Body of pancreas (tissue), 4 donors: ENCODE measurements around the gene DFFB. TPM values are rescaled to one million over a fixed set of nuclear protein-coding genes. Genes with fewer than 3 reads are reported as not detected.

Experiments
- ATAC-seq: fragments of 150-250 bp; one replicate; pipeline ENCODE4 v1.9.1; 2016
- DNase-seq, 4 donors: peaks; one replicate each; pipeline ENCODE4 v3.0.0-alpha.2; 2019
- H3K27ac ChIP-seq, 4 donors: fragments of 200-600 bp; sonication (generic); 1 replicate in 3 of 4; 2 replicates in 1 of 4; pipeline versions ENCODE4 v1.5.1 to v1.6.1; 2016 to 2019; ENCODE audit warnings: mild to moderate bottlenecking in 1 of 4, mixed read lengths in 1 of 4, moderate library complexity in 1 of 4
- H3K27me3 ChIP-seq, 2 donors: fragments of 200-600 bp; sonication (generic); one replicate each; pipeline ENCODE4 v1.6.0; 2016; ENCODE audit warnings: mild to moderate bottlenecking in 1 of 2
- H3K36me3 ChIP-seq, 2 donors: fragments of 200-600 bp; sonication (generic); replicated peaks in 1 of 2; 2 replicates each; pipeline ENCODE4 v1.5.1; 2016; ENCODE audit warnings: low read depth in 2 of 2; ENCODE audit not compliant: insufficient read depth in 1 of 2
- H3K4me1 ChIP-seq: fragments of 200-600 bp; sonication (generic); one replicate; pipeline ENCODE4 v1.6.0; 2016
- H3K4me3 ChIP-seq, 2 donors: fragments of 200-600 bp; sonication (generic); 1 replicate in 1 of 2; 2 replicates in 1 of 2; pipeline ENCODE4 v1.5.1; 2016 to 2019
- H3K9me3 ChIP-seq, 3 donors: fragments of 200-600 bp; sonication (generic); 1 replicate in 2 of 3; 2 replicates in 1 of 3; pipeline ENCODE4 v1.5.1; 2016
- POLR2A ChIP-seq, 3 donors: fragments of 450-650 bp; IDR thresholded peaks; one replicate each; pipeline ENCODE4 v1.6.1; 2016; ENCODE audit warnings: antibody characterized with exemption in 3 of 3, mild to moderate bottlenecking in 2 of 3
- WGBS, 2 donors: methylation state at CpG; one replicate each; pipeline ENCODE4 v1.1.5; 2017; 5-methylcytosine and 5-hydroxymethylcytosine counted together
- intact Hi-C: fragments of 100-400 bp; cut with DNase I; formaldehyde crosslinking; loops from one replicate; pipeline ENCODE4 v1.15.1; 2023
- total RNA-seq, 2 donors: library from RNA; depleted of rRNA; stranded (reverse); fragments of >200 nt; gene quantifications; one replicate each; pipeline ENCODE4 v1.1.0, GENCODE V29; 2016
- TF ChIP-seq, protein P1 (sequence below), 7 experiments: fragments of 450-650 bp in 4 of 7; fragments of 200-600 bp in 3 of 7; sonication (generic) in 3 of 7; IDR thresholded peaks; one replicate each; pipeline ENCODE4 v1.5.1; 2016 to 2019; ENCODE audit warnings: antibody characterized with exemption in 7 of 7

The DFFB gene
- total RNA-seq, 2 donors from 2014 or later = 6.5 to 13.5 TPM

DNA sequence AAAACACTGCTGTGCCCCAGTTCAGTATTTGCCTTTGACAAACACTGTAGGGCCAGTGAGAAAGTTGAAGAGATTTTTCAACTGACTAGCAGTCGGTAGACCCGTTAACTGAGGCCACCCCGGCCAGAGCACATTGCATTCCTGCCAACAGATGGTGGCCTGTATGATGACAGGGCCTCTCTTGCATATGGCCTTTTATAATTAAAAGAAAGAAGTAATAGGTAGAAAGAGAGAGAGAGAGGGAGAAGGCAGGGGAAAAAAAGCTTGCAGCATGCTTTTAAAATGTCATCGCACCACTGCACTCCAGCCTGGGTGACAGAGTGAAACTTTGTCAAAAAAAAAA, 47.5 kb downstream of the DFFB start:
- TF ChIP-seq, protein P1, sequence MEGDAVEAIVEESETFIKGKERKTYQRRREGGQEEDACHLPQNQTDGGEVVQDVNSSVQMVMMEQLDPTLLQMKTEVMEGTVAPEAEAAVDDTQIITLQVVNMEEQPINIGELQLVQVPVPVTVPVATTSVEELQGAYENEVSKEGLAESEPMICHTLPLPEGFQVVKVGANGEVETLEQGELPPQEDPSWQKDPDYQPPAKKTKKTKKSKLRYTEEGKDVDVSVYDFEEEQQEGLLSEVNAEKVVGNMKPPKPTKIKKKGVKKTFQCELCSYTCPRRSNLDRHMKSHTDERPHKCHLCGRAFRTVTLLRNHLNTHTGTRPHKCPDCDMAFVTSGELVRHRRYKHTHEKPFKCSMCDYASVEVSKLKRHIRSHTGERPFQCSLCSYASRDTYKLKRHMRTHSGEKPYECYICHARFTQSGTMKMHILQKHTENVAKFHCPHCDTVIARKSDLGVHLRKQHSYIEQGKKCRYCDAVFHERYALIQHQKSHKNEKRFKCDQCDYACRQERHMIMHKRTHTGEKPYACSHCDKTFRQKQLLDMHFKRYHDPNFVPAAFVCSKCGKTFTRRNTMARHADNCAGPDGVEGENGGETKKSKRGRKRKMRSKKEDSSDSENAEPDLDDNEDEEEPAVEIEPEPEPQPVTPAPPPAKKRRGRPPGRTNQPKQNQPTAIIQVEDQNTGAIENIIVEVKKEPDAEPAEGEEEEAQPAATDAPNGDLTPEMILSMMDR (IDR thresholded peaks at IDR 0.05) = no peak
- TF ChIP-seq POLR2A (IDR thresholded peaks at IDR 0.05) = no peak
- peaks cover 7% of the 10 kb centered on the region for H3K4me1 ChIP-seq
- no peaks in the 10 kb centered on the region for H3K36me3 ChIP-seq
- DNase-seq (peak in 1 of 4 donors; percentile 4), ATAC-seq (no peak)
- H3K4me3 ChIP-seq = no peak overlapping the region
- H3K9me3 ChIP-seq = no peaks in the 10 kb centered on the region
- no peaks in the 10 kb centered on the region for H3K27me3 ChIP-seq
- WGBS, 2 donors = 83 to 84% methylated on average over 4 of the region's 4 CpGs
- no peak overlapping the region for H3K27ac ChIP-seq
- intact Hi-C loops = no loop called here

DNA sequence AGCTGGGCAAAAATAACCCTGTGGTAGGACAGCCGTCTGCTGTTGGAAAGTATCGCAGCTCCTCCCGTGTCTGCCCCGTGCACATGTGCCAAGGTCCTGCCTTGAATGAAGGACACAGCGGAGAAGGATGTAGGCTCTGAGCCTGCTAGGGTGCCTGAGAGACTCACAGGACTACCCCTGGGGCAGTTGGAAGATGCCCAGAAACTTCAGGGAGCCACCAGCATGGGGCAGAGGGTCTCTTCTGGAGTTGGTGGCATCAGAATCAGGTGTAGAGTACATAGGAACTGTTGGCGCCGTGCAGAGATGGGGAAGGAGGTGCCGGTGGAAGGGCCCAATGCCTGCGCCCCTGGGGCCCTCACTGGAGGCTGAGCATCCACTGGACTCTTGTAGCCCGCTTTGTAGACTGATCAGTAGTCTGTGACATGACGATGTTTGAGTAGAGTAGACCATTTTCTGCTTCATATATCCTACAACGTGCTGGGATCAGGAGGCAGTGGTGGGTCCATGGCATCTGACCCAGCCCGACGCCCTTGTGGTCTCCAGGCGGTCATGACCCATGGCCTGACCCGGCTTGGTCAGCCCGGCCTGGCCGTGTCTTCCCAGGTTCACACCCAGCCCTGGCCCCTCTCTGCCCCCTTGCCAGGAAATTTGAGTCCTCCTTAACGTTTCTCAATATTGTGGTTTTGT, 48.1 kb downstream of the DFFB start:
- no peaks in the 10 kb centered on the region for H3K36me3 ChIP-seq
- no peak for TF ChIP-seq POLR2A (IDR thresholded peaks at IDR 0.05)
- TF ChIP-seq, protein P1 (IDR thresholded peaks at IDR 0.05) = no peak
- DNase-seq = peak in 2 of 4 donors; percentile 2 to 7
- WGBS, 2 donors = 87 to 89% methylated on average over 13 to 19 of the region's 19 CpGs
- no peaks in the 10 kb centered on the region for H3K9me3 ChIP-seq
- no peak overlapping the region for H3K4me3 ChIP-seq
- H3K27me3 ChIP-seq = no peaks in the 10 kb centered on the region
- intact Hi-C loops = no loop called here
- peaks cover 7% of the 10 kb centered on the region for H3K4me1 ChIP-seq
- no peak for ATAC-seq
- no peak overlapping the region for H3K27ac ChIP-seq

DNA sequence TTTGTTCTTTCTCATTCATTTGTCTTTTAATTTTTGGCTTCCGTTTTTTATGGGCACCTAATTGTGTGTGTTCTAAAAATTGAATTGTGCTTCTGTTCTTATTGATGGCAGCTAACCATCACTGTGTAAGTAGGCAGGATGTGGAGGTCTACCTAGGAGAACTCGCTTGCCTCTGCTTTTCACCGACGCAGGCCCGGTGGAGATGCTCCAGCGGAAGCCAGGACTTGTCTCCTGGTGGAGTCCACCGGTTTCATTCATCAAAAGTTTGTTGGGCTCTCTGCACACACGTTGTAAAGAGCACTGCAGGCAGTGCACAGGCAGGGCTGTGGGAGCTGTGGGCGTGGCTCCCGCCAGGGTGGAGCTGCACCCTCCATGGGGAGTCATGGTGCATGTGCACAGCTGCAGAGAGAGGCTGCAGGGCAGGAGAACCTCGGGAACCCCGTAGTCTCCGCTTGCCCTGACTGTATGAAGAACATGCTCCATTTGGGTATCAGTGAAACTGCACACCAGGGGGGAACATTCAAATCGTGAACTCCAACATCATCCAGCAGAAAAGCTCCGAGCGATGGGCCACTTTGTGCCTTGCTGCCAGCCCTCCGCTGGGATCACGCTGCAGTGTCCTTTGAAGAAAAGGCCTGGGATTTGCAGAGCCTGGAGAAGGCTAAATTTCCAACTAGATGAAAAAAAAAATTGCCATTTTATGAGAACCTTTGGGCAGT, 48.8 kb downstream of the DFFB start:
- H3K9me3 ChIP-seq = no peaks in the 10 kb centered on the region
- ATAC-seq (no peak), DNase-seq (peak in 2 of 4 donors; percentile 3 to 6)
- H3K27me3 ChIP-seq = no peaks in the 10 kb centered on the region
- intact Hi-C loops = no loop called here
- H3K27ac ChIP-seq = no peak overlapping the region
- TF ChIP-seq, protein P1 (IDR thresholded peaks at IDR 0.05) = no peak
- TF ChIP-seq POLR2A (IDR thresholded peaks at IDR 0.05) = no peak
- H3K36me3 ChIP-seq = no peaks in the 10 kb centered on the region
- H3K4me3 ChIP-seq = no peak overlapping the region
- WGBS, 2 donors = 85 to 87% methylated on average over 14 to 18 of the region's 18 CpGs
- peaks cover 13% of the 10 kb centered on the region for H3K4me1 ChIP-seq

DNA sequence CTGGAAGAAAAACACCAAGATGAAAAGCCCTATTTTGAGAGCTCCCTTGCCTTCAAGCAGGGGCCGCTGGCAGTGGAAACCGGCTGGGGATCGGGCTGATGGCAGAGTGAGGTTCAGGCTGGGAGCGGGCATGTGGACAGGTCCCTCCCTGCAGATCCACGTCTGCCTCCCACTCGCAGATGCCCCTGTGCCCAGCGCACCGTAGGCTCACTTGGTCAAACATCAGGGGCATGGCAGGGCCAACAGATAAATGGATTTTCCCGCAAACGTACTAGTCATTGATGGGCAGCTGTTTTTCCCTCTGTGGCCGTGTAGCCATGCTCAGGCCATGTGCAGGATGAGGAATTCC, 49.4 kb downstream of the DFFB start:
- Histone ChIP-seq H3K4me3 (no peak overlapping the region), H3K36me3 (no peaks in the 10 kb centered on the region), H3K27ac (no peak overlapping the region), H3K9me3 (no peaks in the 10 kb centered on the region), H3K27me3 (no peaks in the 10 kb centered on the region), H3K4me1 (peaks cover 17% of the 10 kb centered on the region)
- TF ChIP-seq, protein P1 (IDR thresholded peaks at IDR 0.05) = no peak
- TF ChIP-seq POLR2A (IDR thresholded peaks at IDR 0.05) = no peak
- ATAC-seq (no peak), DNase-seq (peak in 1 of 4 donors; percentile 7)
- intact Hi-C loops = no loop called here
- 79 to 89% methylated on average over 10 to 11 of the region's 11 CpGs for WGBS, 2 donors
